CD1c-positive myeloid dendritic cell (primary cell): Measurements from ENCODE around the gene SRL.
A peak's percentile ranks its signal among the peaks of the same experiment; 100 is the strongest.
"Not testable (repeated sequence)": the region's sequence is repeated elsewhere in the genome, so short reads cannot be mapped to it uniquely, and the experiment has no call there.

Source experiments
- DNase-seq: peaks from one replicate; pipeline ENCODE4 v3.0.0-alpha.2; 2016; ENCODE audit errors: extremely low spot score

SRL gene

GRCh38 chr16:4226251-4227039 is 15.4 kb downstream of the SRL start:
- DNase-seq, result no peak

- no peak for DNase-seq
These were observed 16.8 kb downstream of the SRL start for GRCh38 chr16:4225075-4225474.

- no peak for DNase-seq
These were observed 21.5 kb downstream of the SRL start for GRCh38 chr16:4220358-4220757.

GRCh38 chr16:4218202-4218601 is 23.7 kb downstream of the SRL start:
- no peak for DNase-seq

GRCh38 chr16:4217204-4218131 is 24.4 kb downstream of the SRL start:
- DNase-seq, result no peak

GRCh38 chr16:4216596-4216995 is 25.3 kb downstream of the SRL start:
- no peak for DNase-seq

GRCh38 chr16:4215106-4215505 is 26.8 kb downstream of the SRL start:
- DNase-seq, result no peak

GRCh38 chr16:4214215-4214621 is 27.7 kb downstream of the SRL start:
- DNase-seq, result no peak

- DNase-seq, result peak; percentile 38
These were observed 28.1 kb downstream of the SRL start for GRCh38 chr16:4213737-4214136.

GRCh38 chr16:4212934-4213296 is 29.0 kb downstream of the SRL start:
- DNase-seq, result peak; percentile 57

- peak; percentile 24 for DNase-seq
These were observed 29.5 kb downstream of the SRL start for GRCh38 chr16:4212211-4212933.

- not testable (repeated sequence) for DNase-seq
These were observed 30.3 kb downstream of the SRL start for GRCh38 chr16:4211445-4212210.

GRCh38 chr16:4209666-4210065 is 32.2 kb downstream of the SRL start:
- DNase-seq, result no peak

- no peak for DNase-seq
These were observed 33.5 kb downstream of the SRL start for GRCh38 chr16:4208341-4208751.

- DNase-seq, result no peak
These were observed 34.1 kb downstream of the SRL start for GRCh38 chr16:4207683-4208340.

GRCh38 chr16:4207229-4207628 is 34.7 kb downstream of the SRL start:
- DNase-seq, result no peak

GRCh38 chr16:4206680-4207079 is 35.2 kb downstream of the SRL start:
- no peak for DNase-seq

GRCh38 chr16:4205971-4206370 is 35.9 kb downstream of the SRL start:
- DNase-seq, result no peak

- DNase-seq, result no peak
These were observed 37.4 kb downstream of the SRL start for GRCh38 chr16:4204521-4204920.

- no peak for DNase-seq
These were observed 38.1 kb downstream of the SRL start for GRCh38 chr16:4203748-4204147.
